HCT116 (cell line): ENCODE data around the gene U2AF1L4. TPM values are rescaled to one million over a fixed set of nuclear protein-coding genes. Genes with fewer than 3 reads are reported as not detected.

Experiments
- ATAC-seq: fragments of 200-7000 bp; cut with Tn5 transposase; 2 replicates; pipeline ENCODE4 v1.9.1; 2020; ENCODE audit warnings: mild to moderate bottlenecking, moderate library complexity
- BruUV-seq: library from RNA; stranded (reverse); fragments of 400-500 nt; replicated peaks from 2 replicates; lab custom pipeline; 2021; lab: Mats Ljungman, UMichigan
- CTCF ChIA-PET: fragments of 300-600 bp; sonication (Branson Sonifier 250); formaldehyde crosslinking; loops from one replicate; lab custom pipeline; 2021; ENCODE audit warnings: antibody characterized with exemption; lab: Charles Lee
- POLR2A ChIA-PET: fragments of 300-600, 350-600 bp; sonication (Branson Sonifier 250); formaldehyde crosslinking; loops from one replicate; lab custom pipeline; 2021; ENCODE audit warnings: antibody characterized with exemption; lab: Charles Lee
- RAD21 ChIA-PET, 2 experiments: fragments of 300-600 bp; sonication (Branson Sonifier 250); formaldehyde crosslinking; loops; one replicate each; lab custom pipeline; 2023; ENCODE audit warnings: low total read pairs in 2 of 2; ENCODE audit not compliant: uncharacterized antibody in 2 of 2, unreplicated experiment in 2 of 2, low non-redundant PET in 1 of 2; lab: Charles Lee
- DNase-seq: peaks from one replicate; pipeline ENCODE4 v3.0.0-alpha.2; 2010; ENCODE audit warnings: low read depth, low spot score
- H2AFZ ChIP-seq: fragments of 200-600 bp; shearing (Covaris generic), sonication (generic); 2 replicates; pipeline ENCODE4 v1.6.1; 2017; ENCODE audit warnings: low read depth, mixed run types, mixed read lengths, antibody characterized with exemption, low read length; ENCODE audit not compliant: poor library complexity, severe bottlenecking
- H3K27ac ChIP-seq: 2 replicates; pipeline ENCODE4 v1.5.1; 2012; ENCODE audit warnings: low read depth, low read length
- H3K27me3 ChIP-seq: fragments of 200-600 bp; sonication (generic); 2 replicates; pipeline ENCODE4 v1.6.1; 2016; ENCODE audit warnings: mixed run types, low read length, mixed read lengths; ENCODE audit not compliant: insufficient read depth
- H3K36me3 ChIP-seq, 2 experiments: fragments of 200-500 bp in 1 of 2; fragments of 200-600 bp in 1 of 2; sonication (Bioruptor generic) in 1 of 2; sonication (generic) in 1 of 2; 2 replicates each; pipeline versions ENCODE4 v1.5.1 to v1.6.1; 2014 to 2016; ENCODE audit warnings: low read length in 2 of 2, inconsistent platforms in 1 of 2, mixed read lengths in 1 of 2, mixed run types in 1 of 2; ENCODE audit not compliant: insufficient read depth in 2 of 2, control insufficient read depth in 1 of 2
- H3K4me1 ChIP-seq, 2 experiments: fragments of 200-600 bp in 1 of 2; sonication (generic) in 1 of 2; 2 replicates each; pipeline versions ENCODE4 v1.5.1 to v1.6.1; 2012 to 2017; ENCODE audit warnings: low read length in 2 of 2, inconsistent platforms in 1 of 2, mild to moderate bottlenecking in 1 of 2, mixed read lengths in 1 of 2, mixed run types in 1 of 2, moderate library complexity in 1 of 2; ENCODE audit not compliant: insufficient read depth in 2 of 2, control insufficient read depth in 1 of 2
- H3K4me2 ChIP-seq: fragments of 200-600 bp; sonication (generic); 2 replicates; pipeline ENCODE4 v1.6.1; 2017; ENCODE audit warnings: mixed run types, low read length, mixed read lengths
- H3K4me3 ChIP-seq, 2 experiments: fragments of 200-600 bp in 1 of 2; sonication (generic) in 1 of 2; replicated peaks in 1 of 2; 2 replicates each; pipeline ENCODE4 v1.5.1; 2011 to 2016; ENCODE audit warnings: low read length in 2 of 2, control low read depth in 1 of 2, low read depth in 1 of 2, mild to moderate bottlenecking in 1 of 2, mixed read lengths in 1 of 2, mixed run types in 1 of 2
- H3K79me2 ChIP-seq: fragments of 200-600 bp; sonication (generic); 2 replicates; pipeline ENCODE4 v1.6.1; 2017; ENCODE audit warnings: mild to moderate bottlenecking, mixed run types, low read length, moderate library complexity, mixed read lengths; ENCODE audit not compliant: insufficient read depth
- H3K9ac ChIP-seq: fragments of 200-600 bp; sonication (generic); 2 replicates; pipeline ENCODE4 v1.6.1; 2016; ENCODE audit warnings: low read length, mixed read lengths
- H3K9me2 ChIP-seq: fragments of 200-600 bp; sonication (generic), shearing (Covaris generic); 2 replicates; pipeline ENCODE4 v1.6.1; 2017; ENCODE audit warnings: mixed run types, mild to moderate bottlenecking, moderate library complexity; ENCODE audit not compliant: insufficient read depth
- H3K9me3 ChIP-seq, 2 experiments: fragments of 200-500 bp in 1 of 2; fragments of 200-600 bp in 1 of 2; sonication (Bioruptor generic) in 1 of 2; sonication (generic) in 1 of 2; 2 replicates each; pipeline ENCODE4 v1.6.1; 2014 to 2017; ENCODE audit warnings: low read length in 2 of 2, mixed read lengths in 2 of 2, inconsistent platforms in 1 of 2, low read depth in 1 of 2, mild to moderate bottlenecking in 1 of 2, mixed run types in 1 of 2, moderate library complexity in 1 of 2; ENCODE audit not compliant: control insufficient read depth in 1 of 2, insufficient read depth in 1 of 2
- H4K20me1 ChIP-seq: fragments of 200-600 bp; sonication (generic), shearing (Covaris generic); 2 replicates; pipeline ENCODE4 v1.6.1; 2017; ENCODE audit warnings: mixed run types, mild to moderate bottlenecking, moderate library complexity; ENCODE audit not compliant: insufficient read depth
- ATF3 ChIP-seq: IDR thresholded peaks from 2 replicates; pipeline ENCODE4 v1.6.1; 2012
- CBX3 ChIP-seq: IDR thresholded peaks from 2 replicates; pipeline ENCODE4 v1.6.1; 2012; ENCODE audit warnings: low read depth
- CEBPB ChIP-seq: IDR thresholded peaks from 2 replicates; pipeline ENCODE4 v1.6.1; 2012; ENCODE audit warnings: low read depth
- EGR1 ChIP-seq: IDR thresholded peaks from 2 replicates; pipeline ENCODE4 v1.6.1; 2012; ENCODE audit warnings: low read depth
- ELF1 ChIP-seq: IDR thresholded peaks from 2 replicates; pipeline ENCODE4 v1.6.1; 2012; ENCODE audit warnings: low read depth, borderline replicate concordance
- EZH2 ChIP-seq: fragments of 200-600 bp; sonication (generic); IDR thresholded peaks from 2 replicates; pipeline ENCODE4 v1.6.1; 2017; ENCODE audit warnings: antibody characterized with exemption, mixed run types
- EZH2phosphoT487 ChIP-seq: fragments of 200-600 bp; IDR thresholded peaks from 2 replicates; pipeline ENCODE4 v1.6.1; 2018; ENCODE audit warnings: antibody characterized with exemption, borderline replicate concordance
- FOSL1 ChIP-seq: IDR thresholded peaks from 2 replicates; pipeline ENCODE4 v1.6.1; 2012; ENCODE audit warnings: low read depth
- POLR2A ChIP-seq: IDR thresholded peaks from 2 replicates; pipeline ENCODE4 v1.7.0; 2011; ENCODE audit warnings: borderline replicate concordance; ENCODE audit not compliant: insufficient read depth, insufficient read length; ENCODE audit errors: extremely low read depth
- POLR2AphosphoS5 ChIP-seq: IDR thresholded peaks from 2 replicates; pipeline ENCODE4 v1.6.1; 2011; ENCODE audit warnings: mild to moderate bottlenecking, low read depth, low read length, moderate library complexity
- RAD21 ChIP-seq: IDR thresholded peaks from 2 replicates; pipeline ENCODE4 v1.6.1; 2012; ENCODE audit warnings: low read depth, mild to moderate bottlenecking
- SIN3A ChIP-seq: IDR thresholded peaks from 2 replicates; pipeline ENCODE4 v1.6.1; 2012; ENCODE audit warnings: low read depth
- SP1 ChIP-seq: IDR thresholded peaks from 2 replicates; pipeline ENCODE4 v1.6.1; 2012; ENCODE audit warnings: low read depth
- TCF7L2 ChIP-seq: IDR thresholded peaks from 2 replicates; pipeline ENCODE4 v1.7.0; 2011; ENCODE audit warnings: borderline replicate concordance, inconsistent platforms; ENCODE audit not compliant: insufficient read depth, insufficient read length; ENCODE audit errors: extremely low read depth
- YY1 ChIP-seq: IDR thresholded peaks from 2 replicates; pipeline ENCODE4 v1.6.1; 2011; ENCODE audit warnings: low read length, low read depth, moderate library complexity, mild to moderate bottlenecking; ENCODE audit not compliant: insufficient replicate concordance; ENCODE audit errors: extremely low read depth
- ZFX ChIP-seq: fragments of 450-650 bp; IDR thresholded peaks from 2 replicates; pipeline ENCODE4 v1.6.1; 2017
- intact Hi-C: fragments of 100-400 bp; cut with micrococcal nuclease; formaldehyde crosslinking; loops from 2 replicates; pipeline ENCODE4 v1.10.0; 2022
- total RNA-seq: library from RNA; stranded (reverse); gene quantifications from one replicate; pipeline ENCODE4 v1.2.1, GENCODE V29; 2021; ENCODE audit not compliant: unreplicated experiment
- TF ChIP-seq, protein P1 (sequence below): IDR thresholded peaks from 2 replicates; pipeline ENCODE4 v1.6.1; 2012
- TF ChIP-seq, protein P2 (sequence below): IDR thresholded peaks from 2 replicates; pipeline ENCODE4 v1.6.1; 2011; ENCODE audit warnings: mild to moderate bottlenecking, low read length, moderate library complexity; ENCODE audit not compliant: insufficient replicate concordance; ENCODE audit errors: extremely low read depth

Gene U2AF1L4
- total RNA-seq, 1 experiment from 2014 or later, result 15.6 TPM

- no peak overlapping the region for H3K4me3 ChIP-seq
- POLR2A ChIA-PET, result interaction anchor here (0.6 to 1.3 kb wide), 2 partner anchors 11 to 17 kb away, joined by 3 to 4 read pairs; no protein-coding TSS in a partner anchor
- H3K79me2 ChIP-seq, result no peaks in the 10 kb centered on the region
- no peak overlapping the region for H3K4me2 ChIP-seq
- no peak overlapping the region for H2AFZ ChIP-seq
- no peak overlapping the region for H3K9ac ChIP-seq
- intact Hi-C loops, result no loop called here
- DNase-seq (no peak), ATAC-seq (no peak)
- no peak overlapping the region for H3K27ac ChIP-seq
- H3K4me1 ChIP-seq, result no peaks in the 10 kb centered on the region
- H3K36me3 ChIP-seq, result peaks cover 2 to 4% of the 10 kb centered on the region in 2 experiments; a peak in 2 of 4 replicates
- H3K9me2 ChIP-seq, result no peaks in the 10 kb centered on the region
- BruUV-seq, result no TSS peak
- TF ChIP-seq SP1 (no peak), FOSL1 (no peak), EZH2 (no peak), CBX3 (no peak), POLR2AphosphoS5 (no peak), YY1 (no peak), RAD21 (no peak), CEBPB (no peak), SIN3A (no peak), TCF7L2 (no peak), ZFX (no peak), POLR2A (no peak), EGR1 (no peak), ATF3 (no peak), ELF1 (no peak), EZH2phosphoT487 (no peak)
- TF ChIP-seq, protein P1, sequence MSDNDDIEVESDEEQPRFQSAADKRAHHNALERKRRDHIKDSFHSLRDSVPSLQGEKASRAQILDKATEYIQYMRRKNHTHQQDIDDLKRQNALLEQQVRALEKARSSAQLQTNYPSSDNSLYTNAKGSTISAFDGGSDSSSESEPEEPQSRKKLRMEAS, result no peak
- TF ChIP-seq, protein P2, sequence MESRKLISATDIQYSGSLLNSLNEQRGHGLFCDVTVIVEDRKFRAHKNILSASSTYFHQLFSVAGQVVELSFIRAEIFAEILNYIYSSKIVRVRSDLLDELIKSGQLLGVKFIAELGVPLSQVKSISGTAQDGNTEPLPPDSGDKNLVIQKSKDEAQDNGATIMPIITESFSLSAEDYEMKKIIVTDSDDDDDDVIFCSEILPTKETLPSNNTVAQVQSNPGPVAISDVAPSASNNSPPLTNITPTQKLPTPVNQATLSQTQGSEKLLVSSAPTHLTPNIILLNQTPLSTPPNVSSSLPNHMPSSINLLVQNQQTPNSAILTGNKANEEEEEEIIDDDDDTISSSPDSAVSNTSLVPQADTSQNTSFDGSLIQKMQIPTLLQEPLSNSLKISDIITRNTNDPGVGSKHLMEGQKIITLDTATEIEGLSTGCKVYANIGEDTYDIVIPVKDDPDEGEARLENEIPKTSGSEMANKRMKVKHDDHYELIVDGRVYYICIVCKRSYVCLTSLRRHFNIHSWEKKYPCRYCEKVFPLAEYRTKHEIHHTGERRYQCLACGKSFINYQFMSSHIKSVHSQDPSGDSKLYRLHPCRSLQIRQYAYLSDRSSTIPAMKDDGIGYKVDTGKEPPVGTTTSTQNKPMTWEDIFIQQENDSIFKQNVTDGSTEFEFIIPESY, result no peak
- no peaks in the 10 kb centered on the region for H3K9me3 ChIP-seq
- H3K27me3 ChIP-seq, result no peaks in the 10 kb centered on the region
- RAD21 ChIA-PET, result no interaction called here
- H4K20me1 ChIP-seq, result no peaks in the 10 kb centered on the region
- CTCF ChIA-PET, result no interaction called here
Observed at GRCh38 chr19:35783469-35784434, 38.5 kb upstream of the U2AF1L4 start.
